ENCODE results near the gene ZBTB16.

ZBTB16 gene

DNA sequence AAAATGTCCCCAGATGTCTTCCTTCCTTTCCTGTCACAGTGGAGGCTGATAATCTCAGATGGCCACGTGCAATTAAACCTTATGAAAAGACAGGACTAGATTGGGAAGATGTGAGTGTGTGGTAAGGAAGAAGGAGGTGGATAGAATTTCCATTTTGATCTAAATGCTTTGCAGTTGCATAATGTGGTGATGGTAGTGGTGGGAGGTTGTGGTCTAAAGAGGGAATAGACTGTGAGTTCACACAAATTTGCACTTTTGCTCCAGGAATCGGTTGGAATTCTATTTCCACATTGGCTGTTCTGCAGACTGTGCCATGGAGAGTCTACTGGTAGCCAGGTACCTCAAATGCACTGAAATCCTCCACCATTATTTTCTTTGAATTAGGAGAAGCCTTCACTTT is 93.3 kb downstream of the ZBTB16 start:
- no peak for DNase-seq (ENCODE audit: low read depth in 2 of 2)

DNA sequence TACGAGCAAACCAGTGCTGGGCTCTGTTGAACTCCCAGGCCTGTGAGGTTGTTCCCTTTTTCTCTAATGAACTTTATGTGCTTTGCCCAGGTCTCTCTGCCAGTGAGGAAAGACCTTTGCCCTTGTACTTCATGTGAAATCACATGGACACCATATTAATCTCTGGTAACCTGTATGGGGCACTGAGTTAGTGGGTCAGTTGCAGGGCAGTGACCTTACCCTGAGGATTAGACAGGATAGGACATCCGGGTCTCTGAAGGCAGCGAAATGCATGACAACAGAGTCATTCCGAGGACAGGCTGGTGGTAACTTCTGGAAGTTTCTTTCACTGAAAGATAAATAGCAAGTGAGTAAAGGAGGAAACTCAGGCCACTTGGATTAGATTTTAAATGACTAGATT is 93.7 kb downstream of the ZBTB16 start:
- no peak for DNase-seq (ENCODE audit: low read depth in 2 of 2)

DNA sequence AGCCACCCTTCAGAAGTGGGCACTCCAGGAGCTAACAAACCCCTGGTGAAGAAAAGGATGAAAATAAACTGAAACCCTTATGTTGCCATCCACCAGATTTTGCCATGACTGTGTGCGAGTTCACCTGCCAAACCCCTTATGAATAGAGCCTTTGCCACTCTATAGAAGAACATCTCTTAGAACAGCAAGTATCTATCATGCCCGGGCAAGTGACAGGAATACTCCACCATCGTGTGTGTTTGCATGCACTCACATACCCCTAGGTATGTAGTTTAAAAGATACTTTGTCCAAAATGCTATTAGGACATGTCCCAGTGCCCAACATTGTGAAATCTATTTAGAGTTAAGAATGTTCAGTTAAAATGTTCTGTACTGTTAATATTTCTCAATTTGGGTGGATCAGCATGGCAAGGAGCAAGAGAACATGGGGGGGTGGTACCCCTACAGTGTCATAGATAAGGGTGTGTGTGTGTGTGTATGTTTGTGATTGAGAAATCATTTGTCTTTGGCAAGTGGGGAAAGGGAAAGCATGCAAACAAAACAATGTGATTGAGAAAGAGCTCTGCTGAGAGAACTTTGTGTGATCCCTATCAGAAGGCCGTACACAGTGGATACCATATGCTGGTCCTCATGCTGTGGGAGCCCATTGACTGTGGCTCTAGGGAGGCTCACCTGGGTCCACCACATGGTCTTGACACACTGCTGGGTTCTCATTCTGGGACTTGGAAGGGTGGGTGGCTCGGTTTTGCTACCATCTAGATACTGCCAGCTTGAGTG is 94.9 kb downstream of the ZBTB16 start:
- no peak for DNase-seq (ENCODE audit: low read depth in 2 of 2)

DNA sequence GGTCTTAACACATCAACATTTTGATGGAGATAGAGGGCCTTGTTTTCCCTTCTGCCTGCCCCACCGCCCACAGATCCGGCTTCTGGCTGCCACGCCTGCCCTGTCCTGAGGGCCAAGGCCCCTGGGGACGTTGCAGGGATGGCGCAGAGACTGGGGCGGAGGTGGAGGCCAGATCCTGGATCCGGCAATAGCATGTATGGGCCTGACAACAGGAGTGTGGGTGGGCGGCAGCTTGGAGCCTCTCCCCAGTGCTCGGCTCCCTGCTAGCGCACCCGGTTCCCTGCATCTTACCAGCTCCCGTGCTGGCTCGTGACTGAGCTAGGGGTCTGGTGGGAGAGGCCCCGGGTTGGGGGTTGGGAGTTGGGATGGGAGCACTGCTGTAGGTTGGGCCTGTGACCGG is 95.6 kb downstream of the ZBTB16 start:
- DNase-seq (ENCODE audit: low read depth in 2 of 2) = no peak

DNA sequence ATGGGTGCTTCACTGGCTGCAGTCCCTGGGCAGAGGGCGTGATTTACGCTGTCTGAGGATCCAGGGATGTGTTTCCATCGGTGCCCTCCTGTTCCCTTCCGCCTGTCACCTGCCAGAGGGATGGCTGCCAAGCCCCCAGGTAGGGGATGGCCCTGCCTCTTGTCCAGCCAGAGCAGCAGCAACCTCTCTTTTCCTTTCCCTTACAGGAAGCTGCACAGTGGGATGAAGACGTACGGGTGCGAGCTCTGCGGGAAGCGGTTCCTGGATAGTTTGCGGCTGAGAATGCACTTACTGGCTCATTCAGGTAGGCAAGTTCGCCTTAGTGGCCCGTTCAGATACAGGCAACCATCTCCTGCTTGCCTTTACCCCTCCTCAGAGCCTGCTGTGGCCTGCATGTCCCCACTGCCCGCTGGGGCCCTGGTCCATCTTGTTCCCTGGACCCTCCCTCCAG is 96.6 kb downstream of the ZBTB16 start:
- no peak for DNase-seq (ENCODE audit: low read depth in 2 of 2)

DNA sequence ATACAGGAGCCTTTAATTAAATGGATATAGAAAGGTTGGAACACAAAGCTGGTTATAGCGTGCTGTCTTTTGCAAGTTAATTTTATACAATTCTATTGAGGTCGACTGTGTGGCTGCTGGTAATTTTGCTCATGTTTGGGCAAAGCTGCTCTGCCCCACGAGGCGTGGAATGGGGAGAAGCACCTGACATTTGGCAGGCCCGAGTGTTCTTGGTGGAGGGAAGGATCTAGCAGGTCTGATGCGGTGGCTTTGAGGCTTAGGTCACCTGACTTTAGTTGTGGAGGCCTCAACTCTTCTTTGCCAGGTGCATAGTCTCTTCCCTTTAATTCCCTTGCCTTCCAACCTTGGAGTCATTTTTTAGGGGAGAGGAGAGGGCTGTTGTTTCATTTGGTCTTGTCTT is 97.3 kb downstream of the ZBTB16 start:
- no peak for DNase-seq (ENCODE audit: low read depth in 2 of 2)

DNA sequence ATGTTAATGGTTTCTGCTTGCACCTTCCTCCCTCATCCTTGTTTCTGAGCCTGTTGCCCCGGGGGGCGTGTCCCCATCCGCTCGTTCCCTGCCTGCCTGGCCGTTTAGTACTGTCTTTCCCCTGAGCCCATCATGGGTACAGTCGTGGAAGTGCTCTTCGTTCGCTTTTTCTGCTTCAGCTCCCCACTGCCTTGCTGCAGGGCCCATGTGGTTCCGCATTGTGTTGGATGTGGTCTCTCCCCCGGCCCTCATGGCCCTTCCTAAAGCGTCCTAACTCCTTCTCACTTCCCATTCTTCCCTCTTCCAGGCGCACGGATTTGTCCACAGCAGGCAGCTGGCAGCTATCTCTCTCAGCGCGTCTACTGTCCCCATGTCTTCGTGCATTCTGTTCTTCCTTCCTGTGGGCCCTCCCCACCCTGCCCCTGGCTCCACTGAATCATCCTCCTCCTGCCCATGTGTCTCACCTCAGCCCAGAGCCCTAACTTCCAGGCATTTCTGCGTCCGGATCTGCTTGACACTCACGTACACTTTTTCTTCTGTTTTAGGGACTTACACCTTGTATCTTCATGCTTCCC is 98.1 kb downstream of the ZBTB16 start:
- DNase-seq (ENCODE audit: low read depth in 2 of 2) = no peak

DNA sequence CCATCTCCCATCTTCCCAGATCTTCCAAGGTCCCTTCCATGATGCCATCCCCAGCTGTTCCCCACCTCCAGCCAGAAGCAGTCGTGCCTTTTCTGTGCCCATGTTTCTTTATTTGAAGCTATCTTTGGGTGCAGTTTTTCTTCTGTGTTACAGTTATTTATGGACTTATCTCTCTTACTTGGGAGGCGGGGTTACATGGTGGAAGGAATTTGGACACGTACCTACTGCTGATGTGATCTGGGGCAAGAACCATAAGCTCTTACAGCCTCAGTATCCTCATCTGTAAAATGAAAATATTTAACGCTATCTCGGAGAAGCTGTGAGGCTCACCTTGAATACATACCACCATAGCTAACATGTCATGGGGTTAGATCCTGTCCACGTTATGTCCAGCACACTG is 98.9 kb downstream of the ZBTB16 start:
- DNase-seq (ENCODE audit: low read depth in 2 of 2) = no peak

DNA sequence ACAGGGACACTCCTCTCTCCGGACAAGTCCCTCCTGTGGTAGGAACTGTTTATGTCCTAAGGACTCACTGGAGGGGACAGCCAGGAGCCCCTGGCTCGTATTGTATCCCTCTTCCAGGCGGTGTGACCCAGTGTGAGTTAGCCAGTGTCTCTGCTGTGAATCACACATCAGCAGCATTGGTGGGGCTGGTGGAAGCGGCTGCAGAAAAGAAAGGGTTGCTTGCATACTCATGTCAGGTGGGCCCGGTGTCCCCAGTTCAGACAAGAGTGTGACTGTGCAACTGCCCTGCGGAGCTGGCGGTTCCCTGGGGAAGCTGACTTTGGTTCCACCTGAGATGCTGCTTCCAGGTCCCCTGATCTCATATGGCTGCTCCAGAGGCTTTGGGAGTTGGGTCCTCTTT is 99.4 kb downstream of the ZBTB16 start:
- no peak for DNase-seq (ENCODE audit: low read depth in 2 of 2)

DNA sequence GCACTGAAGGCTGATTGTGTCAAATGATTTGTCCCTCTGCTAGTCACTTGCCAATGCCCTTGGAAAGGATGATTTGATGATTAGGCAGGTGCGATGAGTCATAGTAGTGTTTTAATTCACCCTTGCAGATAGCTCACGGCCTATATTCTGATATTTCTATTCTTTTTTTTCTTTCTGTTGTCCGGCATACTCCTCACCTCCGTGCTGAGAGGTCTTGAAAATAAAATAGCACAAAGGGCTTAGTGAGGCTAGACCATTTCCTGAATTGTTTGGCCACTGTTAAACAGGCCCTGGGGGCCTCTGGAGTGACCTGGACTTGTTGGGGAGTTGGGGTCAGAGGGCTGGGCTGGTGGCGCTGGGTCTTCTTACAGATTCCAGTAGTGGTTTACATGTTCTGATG is 99.8 kb downstream of the ZBTB16 start:
- DNase-seq (ENCODE audit: low read depth in 2 of 2) = no peak

DNA sequence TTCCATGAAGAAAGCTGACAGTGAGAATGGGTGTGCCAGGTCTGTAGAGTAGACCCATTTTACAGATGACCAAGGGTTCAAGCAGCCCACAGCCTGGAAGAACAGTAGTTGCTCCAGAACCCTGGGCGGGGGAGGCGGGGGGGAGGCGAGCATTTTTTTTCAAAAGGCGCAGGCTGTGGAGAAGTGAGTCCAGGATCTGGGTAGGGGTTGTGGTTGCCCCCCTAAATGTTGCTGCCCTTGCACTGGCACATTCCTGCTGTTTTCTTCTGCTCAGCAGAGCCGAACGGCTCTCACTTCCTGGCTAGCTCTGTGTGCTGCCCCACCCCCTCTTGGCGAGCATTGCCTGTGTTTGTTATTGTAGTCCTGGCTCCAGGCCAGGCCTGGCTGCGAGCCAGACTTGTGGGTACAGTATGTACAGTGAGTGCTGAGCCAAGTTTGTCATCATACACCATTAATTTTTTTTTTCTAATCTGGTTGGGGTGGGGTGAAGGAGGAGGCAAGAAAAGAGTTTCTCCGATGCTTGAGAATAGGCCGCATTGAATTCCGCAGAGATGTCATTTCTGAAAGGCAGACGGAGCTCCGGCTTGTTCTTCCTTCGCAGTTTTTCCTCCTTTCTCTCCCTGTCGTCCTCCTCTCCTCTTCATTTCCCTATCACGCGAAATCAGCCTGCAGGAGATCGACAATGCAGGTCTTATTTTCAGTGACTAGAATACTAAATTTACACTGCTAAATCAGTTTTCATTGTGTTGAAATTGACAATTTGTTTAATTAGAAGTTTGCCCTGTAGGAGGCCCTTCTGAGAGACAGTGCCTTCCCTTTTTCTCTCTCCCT is 100.5 kb downstream of the ZBTB16 start:
- DNase-seq (ENCODE audit: low read depth in 2 of 2) = peak; percentile 78

DNA sequence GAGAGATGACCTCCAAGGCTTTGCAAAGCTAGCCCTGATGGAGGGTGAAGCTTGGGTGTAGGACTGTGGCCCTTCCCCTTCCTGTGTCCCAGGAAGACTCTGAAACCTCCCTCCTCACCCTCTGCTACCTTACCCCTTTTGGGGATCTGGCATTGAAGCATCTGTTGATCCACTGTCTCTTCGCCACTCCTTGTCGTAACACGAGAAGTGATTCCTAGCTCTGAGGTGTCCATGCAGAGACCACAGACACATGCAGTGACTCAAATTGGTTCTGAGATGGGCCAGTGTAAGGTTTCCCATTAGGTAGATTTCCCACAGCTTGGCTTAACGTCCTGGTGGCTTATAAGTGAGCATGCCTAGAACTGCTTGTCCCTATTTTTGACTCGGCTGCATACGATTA is 101.4 kb downstream of the ZBTB16 start:
- no peak for DNase-seq (ENCODE audit: low read depth in 2 of 2)

DNA sequence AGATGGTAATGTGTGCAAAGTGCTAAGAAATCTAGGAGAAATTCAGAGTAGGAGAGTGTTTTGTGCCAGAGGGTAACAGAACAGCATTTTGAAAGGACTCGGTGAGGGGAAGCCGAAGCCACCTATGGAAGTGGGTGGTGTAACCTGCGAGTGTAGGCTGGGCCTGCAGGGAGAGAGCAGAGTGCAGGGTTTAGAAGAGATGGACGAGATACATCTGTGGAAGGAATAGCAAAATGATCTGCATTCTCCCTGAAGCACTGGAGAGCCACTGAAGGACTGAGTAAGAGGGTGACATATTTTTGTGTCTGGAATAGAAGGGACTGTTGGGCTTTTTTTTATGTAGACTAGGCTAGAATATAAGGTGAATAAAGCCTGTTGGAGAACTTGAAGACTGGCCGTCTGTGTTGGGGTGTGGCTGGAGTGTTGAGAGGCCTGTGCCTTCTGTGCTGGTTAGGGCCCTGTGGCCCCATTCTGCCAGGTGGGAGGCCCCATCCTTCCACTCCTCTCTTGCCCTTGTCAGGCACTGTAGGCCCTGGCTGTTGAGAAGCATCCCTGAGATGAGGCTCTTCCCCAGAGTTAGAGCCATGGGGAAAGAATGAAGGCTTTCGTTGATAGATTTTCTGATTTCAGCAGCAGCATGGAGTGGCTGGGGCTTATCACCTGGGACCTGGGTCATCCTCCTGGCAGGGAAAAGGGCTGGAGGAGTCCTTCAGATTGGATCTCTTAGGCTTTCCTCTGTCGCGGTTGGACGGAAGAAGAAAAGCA is 102.2 kb downstream of the ZBTB16 start:
- no peak for DNase-seq (ENCODE audit: low read depth in 2 of 2)

DNA sequence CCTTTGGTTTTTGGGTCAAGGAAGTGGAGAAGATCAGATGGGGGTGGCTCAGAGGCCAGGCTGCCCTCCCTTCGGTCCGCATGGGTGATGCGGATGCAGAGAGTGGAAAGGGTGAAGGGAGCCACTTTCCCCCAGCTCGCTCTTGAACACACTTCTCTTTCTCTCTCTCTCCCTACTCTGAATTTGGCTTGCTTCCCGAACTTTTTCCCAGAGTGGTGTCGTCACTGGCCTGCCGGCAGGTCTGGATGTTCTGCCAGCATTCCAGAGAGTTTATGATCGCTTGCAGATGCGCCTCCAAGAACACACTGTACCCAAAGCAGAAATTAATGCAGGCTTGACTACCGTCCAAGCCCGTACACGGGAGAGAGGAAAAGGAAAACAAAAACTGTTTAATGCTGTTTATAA is 103.2 kb downstream of the ZBTB16 start:
- DNase-seq (ENCODE audit: low read depth in 2 of 2) = no peak

DNA sequence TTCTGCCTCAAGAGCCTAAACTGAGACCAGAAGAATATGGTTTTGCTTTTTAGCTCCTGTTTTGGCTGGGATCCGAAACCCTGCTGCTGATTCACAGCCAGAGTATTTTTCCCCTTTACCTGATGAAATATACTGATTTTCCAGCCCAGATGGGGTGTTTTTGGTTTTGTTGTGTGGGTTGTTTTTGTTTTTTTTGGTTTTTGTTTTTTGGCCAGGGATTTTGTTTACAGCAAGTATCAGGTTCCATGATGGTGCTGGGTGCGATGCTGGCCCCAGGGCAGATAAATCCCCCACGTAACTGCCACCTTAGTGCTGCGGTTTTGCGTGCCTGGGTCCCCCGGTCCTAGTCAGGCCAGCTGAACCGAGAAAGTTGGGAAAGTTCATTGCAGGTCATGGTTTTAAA is 103.7 kb downstream of the ZBTB16 start:
- no peak for DNase-seq (ENCODE audit: low read depth in 2 of 2)

DNA sequence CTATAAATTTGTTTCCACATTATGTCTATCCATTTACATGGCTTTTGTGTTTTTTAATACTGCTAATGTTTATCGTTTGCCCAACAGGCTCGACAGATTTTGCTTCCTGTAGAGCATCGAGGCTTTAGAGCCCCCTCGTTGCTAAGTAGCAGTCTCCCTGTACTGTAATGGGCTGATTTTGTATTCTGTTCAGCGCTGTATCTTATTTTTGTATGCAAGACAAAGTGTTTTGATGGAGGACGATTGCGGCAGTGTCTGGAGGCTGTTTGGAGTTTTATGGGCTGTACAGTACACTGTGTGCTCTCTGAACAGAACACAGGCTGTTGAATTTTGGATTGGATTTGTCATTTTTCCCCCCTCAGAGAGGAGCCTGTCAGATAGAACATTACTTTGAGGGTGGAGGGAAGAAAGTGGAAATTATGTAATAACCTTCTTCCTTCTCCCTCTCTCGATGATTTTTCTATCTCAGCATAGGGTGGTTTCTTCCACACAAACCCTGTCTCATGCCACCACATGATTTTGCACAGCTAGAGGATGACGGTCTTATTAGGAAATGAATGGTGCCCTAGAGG is 104.4 kb downstream of the ZBTB16 start:
- DNase-seq (ENCODE audit: low read depth in 2 of 2) = no peak

DNA sequence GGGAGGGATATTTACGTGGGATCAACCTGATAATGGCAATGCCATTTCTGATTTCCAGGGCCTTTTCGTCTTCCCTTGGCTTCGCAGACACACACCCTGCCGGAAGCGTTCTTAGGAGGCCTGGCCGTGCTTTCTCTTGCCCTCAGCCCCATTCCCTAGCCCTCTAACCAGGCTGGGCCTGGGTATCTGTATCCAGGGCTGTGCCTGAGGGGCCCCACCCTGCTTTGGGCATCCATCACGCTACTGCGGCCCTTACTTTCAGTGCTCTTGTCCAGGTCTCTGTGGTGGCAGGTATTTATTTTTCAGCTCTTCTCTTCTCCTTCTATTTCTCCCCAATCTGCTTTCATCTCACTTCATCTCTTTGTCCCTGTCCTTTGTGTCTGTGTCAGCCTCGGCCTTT is 105.0 kb downstream of the ZBTB16 start:
- DNase-seq (ENCODE audit: low read depth in 2 of 2) = no peak

DNA sequence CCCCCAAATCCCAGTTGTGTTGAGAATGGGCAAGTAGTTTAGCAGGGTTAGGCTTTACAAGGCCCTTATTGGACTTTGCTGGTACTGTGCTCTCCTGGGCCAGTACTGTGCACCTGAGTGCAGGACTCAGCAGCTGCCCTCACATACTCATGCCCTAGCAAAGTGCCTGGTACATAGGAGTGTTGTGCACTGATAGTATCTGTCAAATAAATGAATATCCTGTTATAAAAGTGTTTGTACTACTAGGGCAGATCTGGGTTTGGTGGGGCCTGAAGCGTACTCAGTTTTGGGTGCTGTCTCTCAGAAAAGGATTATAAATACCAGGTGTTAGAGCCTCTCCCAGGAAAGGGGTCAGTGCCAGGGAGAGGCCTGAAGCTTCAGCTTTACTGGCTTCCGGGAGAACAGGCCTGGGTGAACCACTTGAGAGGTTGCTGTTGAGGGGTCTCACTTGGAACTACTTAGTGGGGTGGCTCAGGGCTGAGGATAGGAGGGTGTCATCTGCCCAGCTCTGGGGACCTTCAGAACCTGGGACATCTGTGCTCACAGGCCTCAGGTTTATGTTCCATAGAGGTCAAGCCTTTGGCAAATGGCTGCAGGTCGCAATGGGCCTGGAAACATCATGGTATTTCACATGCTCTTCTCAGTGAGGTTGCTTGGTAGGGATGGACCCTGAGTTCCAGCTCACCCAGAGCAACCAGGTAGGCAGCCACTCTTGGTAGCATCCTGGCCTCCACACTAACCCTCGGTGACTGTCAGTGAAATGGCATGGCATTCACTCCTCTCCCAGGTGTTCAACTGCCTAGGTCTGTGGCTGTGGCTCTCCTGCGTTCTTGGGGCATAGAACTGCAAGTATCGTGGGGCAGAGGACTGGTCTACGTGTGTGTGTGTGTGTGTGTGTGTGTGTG is 106.1 kb downstream of the ZBTB16 start:
- DNase-seq (ENCODE audit: low read depth in 2 of 2) = no peak

DNA sequence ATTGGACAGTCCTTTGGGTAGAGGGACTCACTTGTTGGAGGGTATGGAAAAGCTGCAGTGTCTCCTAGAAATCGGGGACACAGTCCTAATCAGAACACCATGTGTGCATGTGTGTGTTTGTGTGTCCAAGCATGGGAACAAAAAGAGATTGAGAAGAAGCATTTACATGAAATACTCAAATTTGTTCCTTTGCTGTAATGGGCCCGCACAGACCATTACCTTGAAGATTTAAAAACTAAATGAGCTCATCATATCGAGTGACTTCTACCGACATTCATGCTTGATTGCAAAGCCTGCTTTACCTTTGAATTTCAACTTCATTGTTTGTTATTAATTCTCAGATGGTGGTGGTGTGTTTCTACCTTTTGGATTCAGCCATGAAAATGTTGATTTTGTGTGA is 106.9 kb downstream of the ZBTB16 start:
- DNase-seq (ENCODE audit: low read depth in 2 of 2) = no peak

DNA sequence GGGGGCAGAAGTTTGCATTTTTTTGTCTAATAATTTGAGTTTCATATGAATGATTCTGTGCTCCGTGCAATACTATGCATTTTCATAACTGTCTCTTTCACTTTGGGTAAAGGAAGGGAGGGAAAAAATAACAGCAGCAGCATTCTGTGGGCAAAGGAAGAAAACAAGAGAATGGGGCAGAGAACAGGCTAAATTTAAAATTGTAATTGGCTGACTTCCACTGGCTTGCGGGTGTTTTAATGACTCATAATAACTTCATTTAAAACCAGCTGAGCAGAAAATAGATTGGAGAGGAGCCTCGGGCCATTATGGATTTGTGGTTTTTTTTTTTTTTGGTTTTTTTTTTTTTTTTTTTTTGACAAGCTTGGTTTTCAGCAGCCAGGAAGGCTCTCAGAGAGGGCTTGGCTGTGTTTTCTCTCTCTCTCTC is 107.4 kb downstream of the ZBTB16 start:
- no peak for DNase-seq (ENCODE audit: low read depth in 2 of 2)

DNA sequence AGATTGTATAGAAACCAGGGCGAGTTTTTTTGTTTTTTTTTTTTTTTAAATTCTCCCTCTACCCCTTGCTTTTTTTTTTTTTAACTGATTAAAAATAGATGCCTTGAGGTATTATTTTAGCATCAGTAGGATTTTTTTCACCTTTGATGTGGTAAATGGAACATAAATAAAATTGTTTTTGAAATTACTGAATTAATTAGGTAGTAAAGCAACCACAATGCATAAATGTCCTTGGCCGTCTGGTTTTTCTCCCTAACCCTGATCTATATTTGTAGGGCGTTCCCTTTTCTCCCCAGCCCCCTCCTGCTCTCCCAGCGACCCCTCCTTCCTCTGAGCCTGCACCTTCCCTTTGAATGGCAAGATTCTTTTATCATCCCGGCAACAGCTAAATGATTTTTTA is 107.8 kb downstream of the ZBTB16 start:
- no peak for DNase-seq (ENCODE audit: low read depth in 2 of 2)
